Neural cell (in vitro differentiated cells): Measurements from ENCODE around the gene NRP1. TPM values are rescaled to one million over a fixed set of nuclear protein-coding genes. Genes with fewer than 3 reads are reported as not detected.

Experiments
- H2AFZ ChIP-seq: fragments of 200-600, 300-800 bp; sonication (generic), shearing (Covaris generic); 2 replicates; pipeline ENCODE4 v1.6.0; 2014; ENCODE audit warnings: low read depth, mild to moderate bottlenecking, antibody characterized with exemption, low read length, moderate library complexity
- H3F3A ChIP-seq: fragments of 200-600 bp; shearing (Covaris generic); 2 replicates; pipeline ENCODE4 v1.6.1; 2016; ENCODE audit warnings: mild to moderate bottlenecking, moderate library complexity, mixed read lengths, antibody characterized with exemption, low read length; ENCODE audit not compliant: insufficient read depth, poor library complexity, severe bottlenecking
- H3K27ac ChIP-seq: fragments of 200-600, 300-800 bp; sonication (generic), shearing (Covaris generic); 2 replicates; pipeline ENCODE4 v1.5.1; 2014; ENCODE audit warnings: mild to moderate bottlenecking, low read length, moderate library complexity
- H3K27me3 ChIP-seq: fragments of 300-800, 200-600 bp; sonication (generic), shearing (Covaris generic); 2 replicates; pipeline ENCODE4 v1.6.0; 2014; ENCODE audit warnings: mild to moderate bottlenecking, low read depth, low read length, moderate library complexity; ENCODE audit not compliant: insufficient read depth
- H3K36me3 ChIP-seq: fragments of 300-800, 200-600 bp; sonication (generic), shearing (Covaris generic); 2 replicates; pipeline ENCODE4 v1.5.1; 2014; ENCODE audit warnings: mild to moderate bottlenecking, antibody characterized with exemption, low read length, moderate library complexity; ENCODE audit not compliant: insufficient read depth
- H3K4me2 ChIP-seq: fragments of 300-800, 200-600 bp; sonication (generic), shearing (Covaris generic); 2 replicates; pipeline ENCODE4 v1.6.0; 2014; ENCODE audit warnings: mild to moderate bottlenecking, low read length
- H3K4me3 ChIP-seq: fragments of 300-800, 200-600 bp; sonication (generic), shearing (Covaris generic); 2 replicates; pipeline ENCODE4 v1.5.1; 2014; ENCODE audit warnings: mild to moderate bottlenecking, low read length, moderate library complexity
- H3K79me2 ChIP-seq: fragments of 200-600 bp; shearing (Covaris generic); replicated peaks from 2 replicates; pipeline ENCODE4 v1.6.0; 2014; ENCODE audit warnings: mild to moderate bottlenecking, low read length, moderate library complexity; ENCODE audit not compliant: insufficient read depth
- H3K9ac ChIP-seq: fragments of 300-800, 200-600 bp; sonication (generic), shearing (Covaris generic); 2 replicates; pipeline ENCODE4 v1.6.1; 2016; ENCODE audit warnings: mild to moderate bottlenecking, low read length, mixed read lengths
- H3K9me2 ChIP-seq: fragments of 200-600 bp; shearing (Covaris generic); 2 replicates; pipeline ENCODE4 v1.6.1; 2016; ENCODE audit warnings: mild to moderate bottlenecking, low read length, mixed read lengths; ENCODE audit not compliant: insufficient read depth
- H3K9me3 ChIP-seq: fragments of 200-600, 300-800 bp; sonication (generic), shearing (Covaris generic); 2 replicates; pipeline ENCODE4 v1.6.1; 2016; ENCODE audit warnings: mild to moderate bottlenecking, mixed run types, low read length, moderate library complexity, mixed read lengths
- H4K20me1 ChIP-seq: fragments of 200-600 bp; shearing (Covaris generic); 2 replicates; pipeline ENCODE4 v1.6.1; 2016; ENCODE audit warnings: mild to moderate bottlenecking, mixed run types; ENCODE audit not compliant: insufficient read depth
- CTCF ChIP-seq: fragments of 450-650 bp; IDR thresholded peaks from 2 replicates; pipeline ENCODE4 v1.5.1; 2014; ENCODE audit warnings: antibody characterized with exemption, mild to moderate bottlenecking, moderate library complexity; ENCODE audit not compliant: poor library complexity, severe bottlenecking
- EP300 ChIP-seq: fragments of 450-650 bp; conservative IDR thresholded peaks from 2 replicates; pipeline ENCODE4 v1.6.1; 2014; ENCODE audit warnings: antibody characterized with exemption, mild to moderate bottlenecking, moderate library complexity; ENCODE audit not compliant: poor library complexity, severe bottlenecking
- EZH2 ChIP-seq: fragments of 200-600, 300-800 bp; shearing (Covaris generic), sonication (generic); IDR thresholded peaks from 2 replicates; pipeline ENCODE4 v1.6.1; 2014; ENCODE audit warnings: antibody characterized with exemption, low read length, borderline replicate concordance, mild to moderate bottlenecking; ENCODE audit not compliant: insufficient read depth, poor library complexity, severe bottlenecking
- MXI1 ChIP-seq: fragments of 450-650 bp; conservative IDR thresholded peaks from 2 replicates; pipeline ENCODE4 v1.6.1; 2014; ENCODE audit warnings: antibody characterized with exemption, mild to moderate bottlenecking; ENCODE audit not compliant: poor library complexity, severe bottlenecking
- POLR2AphosphoS5 ChIP-seq: IDR thresholded peaks from 2 replicates; pipeline ENCODE4 v1.6.1; 2012
- RAD21 ChIP-seq: fragments of 450-650 bp; conservative IDR thresholded peaks from 2 replicates; pipeline ENCODE4 v1.6.1; 2014; ENCODE audit warnings: antibody characterized with exemption, mild to moderate bottlenecking, moderate library complexity
- REST ChIP-seq: IDR thresholded peaks from 2 replicates; pipeline ENCODE4 v1.6.1; 2012; ENCODE audit warnings: borderline replicate concordance
- SMC3 ChIP-seq: fragments of 450-650 bp; conservative IDR thresholded peaks from 2 replicates; pipeline ENCODE4 v1.6.1; 2014; ENCODE audit warnings: antibody characterized with exemption, mild to moderate bottlenecking, moderate library complexity; ENCODE audit not compliant: poor library complexity
- TAF1 ChIP-seq: IDR thresholded peaks from 2 replicates; pipeline ENCODE4 v1.6.1; 2012; ENCODE audit warnings: low read depth
- polyA plus RNA-seq: library from polyadenylated mRNA; depleted of rRNA; stranded (reverse); fragments of >200 nt; gene quantifications from 2 replicates; pipeline ENCODE4 v1.2.3, GENCODE V29; 2014
- small RNA-seq, 3 experiments: library from RNA; depleted of rRNA; stranded (forward); fragments of <200 nt; gene quantifications; one replicate each; pipeline ENCODE3, GENCODE V24; 2012

Gene NRP1
- polyA plus RNA-seq, 1 donor from 2014 or later = 23.2 TPM

GRCh38 chr10:33129141-33129995 lies 205.1 kb downstream of the NRP1 start:
- no peaks in the 10 kb centered on the region for H3K27me3 ChIP-seq
- no peak for TF ChIP-seq EP300
- TF ChIP-seq POLR2AphosphoS5 = no peak
- TF ChIP-seq RAD21 = no peak
- no peak for TF ChIP-seq CTCF
- no peak for TF ChIP-seq SMC3
- TF ChIP-seq TAF1 = no peak
- no peak overlapping the region for H3K4me3 ChIP-seq
- no peak overlapping the region for H3K27ac ChIP-seq
- no peaks in the 10 kb centered on the region for H3K79me2 ChIP-seq
- H3K36me3 ChIP-seq = no peaks in the 10 kb centered on the region
- H3K9me3 ChIP-seq = no peaks in the 10 kb centered on the region
- H4K20me1 ChIP-seq = no peaks in the 10 kb centered on the region
- H2AFZ ChIP-seq = no peak overlapping the region
- no peaks in the 10 kb centered on the region for H3K9me2 ChIP-seq
- H3K4me2 ChIP-seq = no peak overlapping the region
- no peak overlapping the region for H3K9ac ChIP-seq
- H3F3A ChIP-seq = no peaks in the 10 kb centered on the region

- no peaks in the 10 kb centered on the region for H3K9me2 ChIP-seq
- H3K36me3 ChIP-seq = no peaks in the 10 kb centered on the region
- no peak overlapping the region for H2AFZ ChIP-seq
- no peak overlapping the region for H3K27ac ChIP-seq
- TF ChIP-seq SMC3 (no peak), RAD21 (no peak), TAF1 (no peak), EZH2 (no peak), CTCF (no peak), REST (no peak), EP300 (no peak), POLR2AphosphoS5 (no peak), MXI1 (no peak)
- no peaks in the 10 kb centered on the region for H3K79me2 ChIP-seq
- no peaks in the 10 kb centered on the region for H3F3A ChIP-seq
- H3K9ac ChIP-seq = no peak overlapping the region
- H3K4me2 ChIP-seq = no peak overlapping the region
- no peaks in the 10 kb centered on the region for H3K9me3 ChIP-seq
- H4K20me1 ChIP-seq = no peaks in the 10 kb centered on the region
- no peaks in the 10 kb centered on the region for H3K27me3 ChIP-seq
- no peak overlapping the region for H3K4me3 ChIP-seq
Observed at GRCh38 chr10:33127622-33128021, 206.8 kb downstream of the NRP1 start.

Small RNA genes lying within 50 kb of the gene (small RNA-seq; reads per million reads assigned to genes)
- gene AL353600.1 (0 reads per million in 3 experiments), gene RN7SL398P (0 reads per million in 3 experiments)
